Heart left ventricle (tissue), 16 donors: ENCODE data around the gene MCM3AP. TPM values are rescaled to one million over a fixed set of nuclear protein-coding genes. Genes with fewer than 3 reads are reported as not detected.

Source experiments
- ATAC-seq, 4 donors: fragments of 200-7000 bp; cut with Tn5 transposase; one replicate each; pipeline ENCODE4 v1.9.1; 2020 to 2022; ENCODE audit warnings: moderate library complexity in 4 of 4, mild to moderate bottlenecking in 3 of 4, moderate number of reproducible peaks in 1 of 4
- DNase-seq, 5 donors: peaks; one replicate each; pipeline ENCODE4 v3.0.0-alpha.2; 2020
- H3K27ac ChIP-seq, 12 donors: fragments of 200-600 bp; sonication (generic) in 4 of 12; one replicate each; pipeline versions ENCODE4 v1.5.0 to v1.8.0; 2016 to 2022; ENCODE audit warnings: mild to moderate bottlenecking in 2 of 12
- H3K27me3 ChIP-seq, 9 donors: fragments of 200-600 bp; sonication (generic) in 2 of 9; one replicate each; pipeline versions ENCODE4 v1.5.1 to v1.8.0; 2016 to 2022; ENCODE audit warnings: mild to moderate bottlenecking in 3 of 9
- H3K36me3 ChIP-seq, 9 donors: fragments of 200-600 bp; sonication (generic) in 2 of 9; one replicate each; pipeline versions ENCODE4 v1.5.0 to v1.8.0; 2018 to 2022; ENCODE audit warnings: mild to moderate bottlenecking in 2 of 9
- H3K4me1 ChIP-seq, 12 donors: fragments of 200-600 bp; sonication (generic) in 4 of 12; one replicate each; pipeline versions ENCODE4 v1.5.0 to v1.8.0; 2016 to 2022; ENCODE audit warnings: mild to moderate bottlenecking in 3 of 12
- H3K4me3 ChIP-seq, 12 donors: fragments of 200-600 bp; sonication (generic) in 4 of 12; one replicate each; pipeline versions ENCODE4 v1.5.0 to v1.8.0; 2017 to 2022; ENCODE audit warnings: mild to moderate bottlenecking in 9 of 12, moderate library complexity in 4 of 12
- H3K9me3 ChIP-seq, 12 donors: fragments of 200-600 bp; sonication (generic) in 4 of 12; one replicate each; pipeline versions ENCODE4 v1.5.0 to v1.8.0; 2016 to 2022; ENCODE audit warnings: mild to moderate bottlenecking in 1 of 12
- POLR2A ChIP-seq, 2 donors: fragments of 450-650 bp; IDR thresholded peaks; one replicate each; pipeline ENCODE4 v1.6.1; 2017; ENCODE audit warnings: antibody characterized with exemption in 2 of 2, mild to moderate bottlenecking in 2 of 2, moderate library complexity in 2 of 2
- WGBS, 4 donors: extraction: QIAGEN DNeasy Blood & Tissue Kit in 2 of 4; methylation state at CpG; one replicate each; pipeline versions ENCODE4 v1.1.5 to v1.1.7; 2013 to 2018; 5-methylcytosine and 5-hydroxymethylcytosine counted together
- intact Hi-C, 10 donors: fragments of 100-400 bp; cut with DNase I; formaldehyde crosslinking; loops; one replicate each; pipeline versions ENCODE4 v1.11.1 to v1.14.2; 2022
- long read RNA-seq, 3 donors: library from polyadenylated mRNA; unstranded; transcript quantifications; one replicate each; pipeline ENCODE4 v2.0.0, GENCODE V29; 2020 to 2021
- polyA plus RNA-seq, 2 donors: library from polyadenylated mRNA; stranded (reverse); fragments of 200-250 nt; gene quantifications; one replicate each; pipeline ENCODE4 v1.2.3, GENCODE V29; 2013
- total RNA-seq, 9 donors: library from RNA; depleted of rRNA in 2 of 9; stranded (reverse); fragments of >200 nt in 2 of 9; fragmentation: NEBNext Ultra II Directional in 3 of 9; extraction: Animal tissue kit (Norgen Biotek cat#: 25700) in 3 of 9; gene quantifications; one replicate each; pipeline versions ENCODE4 v1.1.0 to v1.2.4, GENCODE V29; 2016 to 2023
- TF ChIP-seq, protein P1 (sequence below), 12 donors: fragments of 200-600 bp; sonication (generic) in 4 of 12; IDR thresholded peaks; one replicate each; pipeline versions ENCODE4 v1.5.0 to v1.8.0; 2018 to 2022; ENCODE audit warnings: antibody characterized with exemption in 12 of 12, mild to moderate bottlenecking in 5 of 12
- donor health status: ischemic (EF 13 %, LVEDD 7.1; RV severe dilation, severe dysfunction).
- donor health status: healthy with polysubstance abuse.
- donor health status: DM: no; HTN: yes; CAD: no.
- donor health status: DM: no; HTN: no; CAD: no.
- donor health status: ischemic (EF 25% LVEDD 6.9; RV normal size, moderate dysfunction).
- donor health status: ischemic (EF 25% LVEDD 5.7; RV mildly dilated, moderate dysfunction).
- donor health status: healthy.
- donor health status: DM: yes; HTN: yes; CAD: no.
- donor health status: ischemic (EF 35%, LVEDD 5.7; RV mildly dilated, moderate dysfunction).
- donor health status: nonischemic (EF 11% LVEDD 7.7; RV severe dilation, severe dysfunction).
- donor health status: DM: yes; HTN: yes; CAD: no.
- donor health status: PGD.
- donor health status: ischemic (EF 29% LVEDD 5.4; RV normal size, mild dysfunction).
- donor health status: nonischemic (EF 23%, LVEDD 6.1; RV moderate dilation, normal function).

The MCM3AP gene
- total RNA-seq = 10 to 100 TPM; 47.3 to 69.8 (median 56.8) TPM
- polyA plus RNA-seq = 10 to 100 TPM; 24.5 to 50.9 TPM
- long read RNA-seq, donor 1, full-length matches to known transcripts = 14 of 42 reads
- long read RNA-seq, donor 1, partial matches to known transcripts = 18 of 42 reads
- long read RNA-seq, donor 1, other reads (novel, unspliced or antisense) = 10 of 42 reads
- long read RNA-seq, donor 2, full-length matches to known transcripts = 13 of 42 reads
- long read RNA-seq, donor 2, partial matches to known transcripts = 22 of 42 reads
- long read RNA-seq, donor 2, other reads (novel, unspliced or antisense) = 7 of 42 reads
- long read RNA-seq, donor 3, full-length matches to known transcripts = 13 of 49 reads
- long read RNA-seq, donor 3, partial matches to known transcripts = 19 of 49 reads
- long read RNA-seq, donor 3, other reads (novel, unspliced or antisense) = 17 of 49 reads

- intact Hi-C loops = loop anchor here in 6 of 10 donors (2.0 to 5.0 kb wide), 2 partner anchors 37 to 40 kb away; partner anchors contain the start of genes PCNT (in 6 of the 6) and C21orf58 (in 4 of the 6)
- WGBS, 4 donors = 31 to 34% (median 33%) methylated on average over 6 of the region's 6 CpGs
- peaks cover 0 to 58% (median 42%) of the 10 kb centered on the region in 9 donors for H3K36me3 ChIP-seq
Measured at GRCh38 chr21:46285206-46285661, at the start of gene MCM3AP. Gene MCM3AP (minus strand): TSS chr21:46285611. CDS start chr21:46285286, 325 bp downstream.

GRCh38 chr21:46334351-46335140 lies 49.1 kb upstream of the MCM3AP start:
- ATAC-seq (no peak), DNase-seq (no peak)
- peaks cover 0 to 90% (median 77%) of the 10 kb centered on the region in 9 donors for H3K36me3 ChIP-seq
- intact Hi-C loops = no loop called here
- no peaks in the 10 kb centered on the region for H3K9me3 ChIP-seq
- no peaks in the 10 kb centered on the region for H3K27me3 ChIP-seq
- 87 to 95% (median 93%) methylated on average over 12 of the region's 12 CpGs for WGBS, 4 donors
- H3K27ac ChIP-seq = no peak overlapping the region
- TF ChIP-seq, protein P1, sequence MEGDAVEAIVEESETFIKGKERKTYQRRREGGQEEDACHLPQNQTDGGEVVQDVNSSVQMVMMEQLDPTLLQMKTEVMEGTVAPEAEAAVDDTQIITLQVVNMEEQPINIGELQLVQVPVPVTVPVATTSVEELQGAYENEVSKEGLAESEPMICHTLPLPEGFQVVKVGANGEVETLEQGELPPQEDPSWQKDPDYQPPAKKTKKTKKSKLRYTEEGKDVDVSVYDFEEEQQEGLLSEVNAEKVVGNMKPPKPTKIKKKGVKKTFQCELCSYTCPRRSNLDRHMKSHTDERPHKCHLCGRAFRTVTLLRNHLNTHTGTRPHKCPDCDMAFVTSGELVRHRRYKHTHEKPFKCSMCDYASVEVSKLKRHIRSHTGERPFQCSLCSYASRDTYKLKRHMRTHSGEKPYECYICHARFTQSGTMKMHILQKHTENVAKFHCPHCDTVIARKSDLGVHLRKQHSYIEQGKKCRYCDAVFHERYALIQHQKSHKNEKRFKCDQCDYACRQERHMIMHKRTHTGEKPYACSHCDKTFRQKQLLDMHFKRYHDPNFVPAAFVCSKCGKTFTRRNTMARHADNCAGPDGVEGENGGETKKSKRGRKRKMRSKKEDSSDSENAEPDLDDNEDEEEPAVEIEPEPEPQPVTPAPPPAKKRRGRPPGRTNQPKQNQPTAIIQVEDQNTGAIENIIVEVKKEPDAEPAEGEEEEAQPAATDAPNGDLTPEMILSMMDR (IDR thresholded peaks at IDR 0.05) = no peak
- TF ChIP-seq POLR2A (IDR thresholded peaks at IDR 0.05) = no peak
- no peaks in the 10 kb centered on the region for H3K4me1 ChIP-seq
- H3K4me3 ChIP-seq = no peak overlapping the region

More at GRCh38 chr21:46285206-46285661, at the start of gene MCM3AP:
- Histone ChIP-seq H3K9me3 (no peaks in the 10 kb centered on the region), H3K4me1 (peaks cover 0 to 69% (median 49%) of the 10 kb centered on the region in 12 donors), H3K27me3 (no peaks in the 10 kb centered on the region), H3K4me3 (peak within 1 kb of the TSS; percentile 70 to 99 (median 89)), H3K27ac (peak within 1 kb of the TSS; percentile 85 to 99 (median 98))
- no peak for TF ChIP-seq POLR2A (IDR thresholded peaks at IDR 0.05)
- TF ChIP-seq, protein P1 (IDR thresholded peaks at IDR 0.05) = no peak
- DNase-seq = no peak
- no peak for ATAC-seq

DNA sequence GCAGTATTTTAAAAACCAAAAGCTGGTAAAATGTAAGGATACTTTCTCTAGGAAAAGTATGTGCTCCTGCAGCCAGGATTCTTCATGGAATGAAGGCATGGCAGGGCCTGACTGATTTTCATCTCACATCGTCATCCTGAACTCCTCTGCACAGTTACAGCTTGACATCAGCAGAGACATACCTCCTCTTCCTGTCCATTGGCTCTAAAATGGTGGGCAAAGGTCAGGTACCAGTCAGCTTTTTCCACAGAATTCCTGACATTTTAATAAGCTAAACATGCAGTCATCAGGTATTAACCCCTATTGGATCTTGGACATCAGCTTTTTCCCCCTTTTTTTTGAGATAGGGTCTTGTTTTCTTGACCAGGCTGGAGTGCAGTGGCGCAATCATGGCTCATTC lies 44.4 kb upstream of the MCM3AP start:
- intact Hi-C loops = loop anchor here in 3 of 10 donors (10.0 kb wide), 3 partner anchors 95 to 685 kb away; partner anchors contain the start of gene PCBP3 (in 1 of the 3)
- 89 to 100% (median 94%) methylated on average over 2 of the region's 2 CpGs for WGBS, 4 donors
- no peaks in the 10 kb centered on the region for H3K27me3 ChIP-seq
- no peak overlapping the region for H3K27ac ChIP-seq
- no peaks in the 10 kb centered on the region for H3K9me3 ChIP-seq
- peaks cover 0 to 69% (median 51%) of the 10 kb centered on the region in 9 donors for H3K36me3 ChIP-seq
- H3K4me1 ChIP-seq = peaks cover 0 to 11% (median 5%) of the 10 kb centered on the region in 12 donors
- no peak for ATAC-seq
- no peak for DNase-seq
- no peak overlapping the region for H3K4me3 ChIP-seq
- TF ChIP-seq POLR2A (IDR thresholded peaks at IDR 0.05) = no peak
- TF ChIP-seq, protein P1 (IDR thresholded peaks at IDR 0.05) = no peak
